Measurements from ENCODE around the gene PARP15.

PARP15 gene

DNA sequence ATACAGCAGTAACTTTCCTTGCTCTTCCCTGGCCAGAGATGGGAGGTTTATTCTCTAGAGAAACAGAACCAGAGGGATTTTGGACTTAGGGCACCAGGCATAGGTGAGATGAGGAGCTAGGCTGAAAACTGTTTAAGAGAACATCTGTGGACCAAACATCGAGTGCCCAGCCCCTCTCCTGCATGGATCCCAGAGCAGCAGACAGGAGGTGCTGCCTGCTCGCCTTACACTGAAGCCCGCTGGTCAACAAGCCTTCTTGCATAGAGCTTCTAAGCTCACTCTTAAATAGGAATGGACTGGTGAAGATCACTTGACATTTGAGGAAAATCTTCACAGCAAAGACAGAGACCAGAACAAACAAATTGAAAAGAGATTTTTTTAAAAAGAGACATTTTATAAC lies 41.2 kb downstream of the PARP15 start:
- no peak overlapping the region for H3K27ac ChIP-seq (ENCODE audit: low read depth, low read length)
- H3K4me3 ChIP-seq (ENCODE audit: low read depth, low read length): no peak overlapping the region
- peaks cover 12% of the 10 kb centered on the region for H3K4me1 ChIP-seq (ENCODE audit: control insufficient read depth, insufficient read depth, low read length)
- no peak overlapping the region for H3K9ac ChIP-seq (ENCODE audit: low read depth, low read length)
- H3K9me3 ChIP-seq (ENCODE audit: control insufficient read depth, insufficient read depth, low read length): no peaks in the 10 kb centered on the region
- no peaks in the 10 kb centered on the region for H3K27me3 ChIP-seq (ENCODE audit: control insufficient read depth, insufficient read depth, low read length)
- H3K36me3 ChIP-seq (ENCODE audit: control insufficient read depth, insufficient read depth, low read length): no peaks in the 10 kb centered on the region

DNA sequence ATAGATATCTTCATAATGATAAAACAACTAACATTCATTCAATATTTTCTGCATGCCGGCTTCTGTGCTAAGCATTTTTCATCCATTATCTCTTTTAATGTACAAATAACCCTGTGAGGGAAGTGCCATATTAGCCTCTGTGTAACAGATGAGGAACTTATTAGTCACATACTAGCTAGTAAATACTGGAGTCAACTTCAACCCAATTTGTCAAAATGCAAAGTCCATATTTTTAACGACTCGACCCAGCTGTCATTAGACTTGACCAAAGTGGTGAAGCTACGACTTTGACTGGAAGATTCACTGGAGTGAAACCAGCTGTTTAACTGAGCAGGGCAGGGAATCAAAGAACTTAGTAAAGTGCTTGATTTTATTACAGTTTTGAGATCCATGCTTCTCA lies 41.6 kb downstream of the PARP15 start:
- H3K4me1 ChIP-seq (ENCODE audit: control insufficient read depth, insufficient read depth, low read length): peaks cover 12% of the 10 kb centered on the region
- H3K4me3 ChIP-seq (ENCODE audit: low read depth, low read length): no peak overlapping the region
- no peaks in the 10 kb centered on the region for H3K27me3 ChIP-seq (ENCODE audit: control insufficient read depth, insufficient read depth, low read length)
- no peak overlapping the region for H3K27ac ChIP-seq (ENCODE audit: low read depth, low read length)
- no peaks in the 10 kb centered on the region for H3K36me3 ChIP-seq (ENCODE audit: control insufficient read depth, insufficient read depth, low read length)
- H3K9ac ChIP-seq (ENCODE audit: low read depth, low read length): no peak overlapping the region
- no peaks in the 10 kb centered on the region for H3K9me3 ChIP-seq (ENCODE audit: control insufficient read depth, insufficient read depth, low read length)

DNA sequence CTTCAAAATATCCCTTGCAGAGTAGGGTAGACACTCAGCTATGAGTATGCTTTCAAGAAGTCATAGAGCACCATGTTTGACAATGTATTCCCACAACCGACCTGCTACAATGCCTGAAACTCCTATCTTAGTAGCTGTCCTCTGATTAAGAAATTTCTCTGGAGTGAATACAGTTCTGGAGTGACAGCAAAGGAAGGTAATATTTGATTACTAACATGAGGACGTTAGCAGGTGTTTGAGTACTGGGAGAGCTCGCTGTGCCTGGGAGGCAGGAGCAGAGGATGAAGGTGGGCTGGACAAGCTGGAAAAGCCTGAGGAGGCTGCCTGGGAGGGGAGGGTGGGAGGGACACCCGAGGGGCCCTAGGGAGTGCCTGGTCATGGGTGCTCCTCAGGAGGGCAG lies 42.9 kb downstream of the PARP15 start:
- H3K36me3 ChIP-seq (ENCODE audit: control insufficient read depth, insufficient read depth, low read length): no peaks in the 10 kb centered on the region
- no peak overlapping the region for H3K9ac ChIP-seq (ENCODE audit: low read depth, low read length)
- H3K4me1 ChIP-seq (ENCODE audit: control insufficient read depth, insufficient read depth, low read length): peaks cover 8% of the 10 kb centered on the region
- H3K9me3 ChIP-seq (ENCODE audit: control insufficient read depth, insufficient read depth, low read length): no peaks in the 10 kb centered on the region
- no peak overlapping the region for H3K4me3 ChIP-seq (ENCODE audit: low read depth, low read length)
- no peak overlapping the region for H3K27ac ChIP-seq (ENCODE audit: low read depth, low read length)
- no peaks in the 10 kb centered on the region for H3K27me3 ChIP-seq (ENCODE audit: control insufficient read depth, insufficient read depth, low read length)

DNA sequence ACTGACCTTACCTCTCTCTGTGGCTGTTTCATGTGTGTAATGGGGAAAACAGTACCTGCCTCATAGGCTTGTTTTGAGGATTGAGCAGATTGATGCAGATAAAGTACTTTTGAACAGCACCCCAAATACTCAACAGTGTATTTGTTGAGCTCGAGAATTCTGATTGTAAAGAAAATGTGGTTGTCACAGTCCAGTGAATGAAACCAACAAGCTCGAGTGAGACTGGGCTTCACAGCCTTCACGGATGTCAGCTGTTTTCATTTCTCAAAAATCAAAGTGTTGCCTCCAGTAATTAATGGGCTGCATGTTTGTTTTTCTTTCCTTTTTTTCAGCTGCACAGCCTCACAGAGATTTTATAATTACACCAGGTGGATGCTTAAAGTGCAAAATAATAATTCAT lies 43.7 kb downstream of the PARP15 start:
- Histone ChIP-seq H3K9me3 (ENCODE audit: control insufficient read depth, insufficient read depth, low read length) (no peaks in the 10 kb centered on the region), H3K9ac (ENCODE audit: low read depth, low read length) (no peak overlapping the region), H3K4me3 (ENCODE audit: low read depth, low read length) (no peak overlapping the region), H3K36me3 (ENCODE audit: control insufficient read depth, insufficient read depth, low read length) (no peaks in the 10 kb centered on the region), H3K27me3 (ENCODE audit: control insufficient read depth, insufficient read depth, low read length) (no peaks in the 10 kb centered on the region), H3K27ac (ENCODE audit: low read depth, low read length) (no peak overlapping the region), H3K4me1 (ENCODE audit: control insufficient read depth, insufficient read depth, low read length) (peaks cover 4% of the 10 kb centered on the region; the same call in 1 of the 2 replicates)

DNA sequence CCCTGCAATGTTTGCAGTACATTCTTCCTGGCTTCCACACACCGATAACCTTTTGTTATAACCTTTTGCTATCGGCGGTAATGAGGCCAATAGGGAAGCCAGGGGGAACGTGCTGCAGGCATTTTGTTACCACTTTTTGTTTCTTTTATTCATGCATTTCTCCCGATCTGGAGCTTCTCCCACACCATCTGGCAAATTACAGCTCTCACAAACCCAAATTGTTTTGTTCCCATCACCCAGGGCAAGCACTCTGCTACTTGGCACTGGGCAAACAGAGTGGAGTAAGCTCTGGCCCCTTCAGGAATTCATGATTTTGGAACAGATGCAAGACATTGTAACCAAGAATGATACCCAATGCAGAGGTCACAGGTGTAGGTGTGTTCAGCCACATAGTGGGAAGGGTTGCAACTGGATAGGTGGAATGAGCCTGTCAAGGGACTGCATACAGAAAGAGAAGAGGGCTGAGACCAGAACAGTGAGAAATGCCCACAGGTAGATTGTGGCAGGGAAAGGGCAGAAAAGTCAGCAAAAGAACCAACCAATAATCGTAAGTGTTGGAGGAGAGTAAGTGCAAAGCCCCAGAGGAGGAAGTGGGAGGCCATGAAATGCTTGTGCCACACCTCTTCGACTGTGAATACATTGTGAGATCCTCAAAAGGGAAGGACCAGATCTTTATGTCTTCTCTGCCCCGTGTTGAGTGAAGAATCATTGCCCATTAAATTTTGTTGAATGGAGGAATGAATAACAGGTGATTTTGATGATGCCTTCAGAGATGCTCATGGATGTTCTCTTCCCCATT lies 45.8 kb downstream of the PARP15 start:
- no peak overlapping the region for H3K4me3 ChIP-seq (ENCODE audit: low read depth, low read length)
- peaks cover 4% of the 10 kb centered on the region; the same call in 1 of the 2 replicates for H3K4me1 ChIP-seq (ENCODE audit: control insufficient read depth, insufficient read depth, low read length)
- H3K9me3 ChIP-seq (ENCODE audit: control insufficient read depth, insufficient read depth, low read length): no peaks in the 10 kb centered on the region
- H3K27ac ChIP-seq (ENCODE audit: low read depth, low read length): no peak overlapping the region
- H3K9ac ChIP-seq (ENCODE audit: low read depth, low read length): no peak overlapping the region
- no peaks in the 10 kb centered on the region for H3K36me3 ChIP-seq (ENCODE audit: control insufficient read depth, insufficient read depth, low read length)
- no peaks in the 10 kb centered on the region for H3K27me3 ChIP-seq (ENCODE audit: control insufficient read depth, insufficient read depth, low read length)

DNA sequence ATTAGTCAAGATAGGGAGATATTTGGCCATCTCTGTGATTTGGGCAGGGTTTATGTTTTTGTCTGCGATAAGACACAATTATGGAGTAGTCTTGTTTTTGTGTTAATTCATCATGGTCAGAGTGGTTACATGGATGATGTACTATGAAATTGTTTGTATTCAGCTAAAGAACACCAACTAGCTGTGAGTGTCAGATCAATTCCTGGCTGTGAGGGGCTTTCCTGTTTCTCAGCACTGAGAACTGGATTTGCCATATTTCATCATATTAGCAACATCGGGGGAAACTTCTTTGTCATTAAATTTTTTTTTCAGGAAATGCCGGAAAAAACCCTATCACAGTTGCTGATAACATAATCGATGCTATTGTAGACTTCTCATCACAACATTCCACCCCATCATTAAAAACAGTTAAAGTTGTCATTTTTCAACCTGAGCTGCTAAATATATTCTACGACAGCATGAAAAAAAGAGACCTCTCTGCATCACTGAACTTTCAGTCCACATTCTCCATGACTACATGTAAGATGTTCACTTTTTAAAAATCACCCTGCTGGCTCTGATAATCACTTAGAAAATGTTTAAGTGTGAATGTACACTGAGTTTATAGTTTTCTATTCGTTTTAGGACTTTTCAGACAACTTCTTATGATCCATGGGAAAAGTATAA lies 49.2 kb downstream of the PARP15 start:
- Histone ChIP-seq H3K4me3 (ENCODE audit: low read depth, low read length) (no peak overlapping the region), H3K27ac (ENCODE audit: low read depth, low read length) (no peak overlapping the region), H3K9ac (ENCODE audit: low read depth, low read length) (no peak overlapping the region), H3K27me3 (ENCODE audit: control insufficient read depth, insufficient read depth, low read length) (no peaks in the 10 kb centered on the region), H3K4me1 (ENCODE audit: control insufficient read depth, insufficient read depth, low read length) (peaks cover 4% of the 10 kb centered on the region; the same call in 1 of the 2 replicates), H3K36me3 (ENCODE audit: control insufficient read depth, insufficient read depth, low read length) (no peaks in the 10 kb centered on the region), H3K9me3 (ENCODE audit: control insufficient read depth, insufficient read depth, low read length) (peaks cover 10% of the 10 kb centered on the region; the same call in 1 of the 2 replicates)

DNA sequence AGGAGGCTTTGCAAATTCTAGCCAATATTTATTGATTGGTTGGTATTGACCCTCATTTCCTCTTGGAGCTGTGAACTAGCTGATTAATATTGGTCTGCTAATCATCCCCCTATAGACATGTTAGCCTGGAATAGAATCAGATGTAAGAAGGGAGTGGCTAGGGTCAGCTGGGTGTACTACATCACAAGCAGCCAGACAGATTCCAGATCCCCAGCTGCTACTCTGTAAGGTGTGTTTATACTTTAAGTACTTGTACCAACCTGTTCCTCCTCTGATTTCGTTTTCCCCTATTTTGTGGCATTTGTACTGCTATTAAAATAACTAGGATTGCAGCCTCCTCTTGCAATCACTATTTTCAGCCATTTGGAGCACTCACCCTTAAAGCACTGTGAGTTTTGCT lies 49.9 kb downstream of the PARP15 start:
- H3K27me3 ChIP-seq (ENCODE audit: control insufficient read depth, insufficient read depth, low read length): no peaks in the 10 kb centered on the region
- H3K9ac ChIP-seq (ENCODE audit: low read depth, low read length): no peak overlapping the region
- H3K4me3 ChIP-seq (ENCODE audit: low read depth, low read length): no peak overlapping the region
- H3K36me3 ChIP-seq (ENCODE audit: control insufficient read depth, insufficient read depth, low read length): no peaks in the 10 kb centered on the region
- peaks cover 10% of the 10 kb centered on the region; the same call in 1 of the 2 replicates for H3K9me3 ChIP-seq (ENCODE audit: control insufficient read depth, insufficient read depth, low read length)
- H3K4me1 ChIP-seq (ENCODE audit: control insufficient read depth, insufficient read depth, low read length): peaks cover 2% of the 10 kb centered on the region; the same call in 1 of the 2 replicates
- H3K27ac ChIP-seq (ENCODE audit: low read depth, low read length): no peak overlapping the region

DNA sequence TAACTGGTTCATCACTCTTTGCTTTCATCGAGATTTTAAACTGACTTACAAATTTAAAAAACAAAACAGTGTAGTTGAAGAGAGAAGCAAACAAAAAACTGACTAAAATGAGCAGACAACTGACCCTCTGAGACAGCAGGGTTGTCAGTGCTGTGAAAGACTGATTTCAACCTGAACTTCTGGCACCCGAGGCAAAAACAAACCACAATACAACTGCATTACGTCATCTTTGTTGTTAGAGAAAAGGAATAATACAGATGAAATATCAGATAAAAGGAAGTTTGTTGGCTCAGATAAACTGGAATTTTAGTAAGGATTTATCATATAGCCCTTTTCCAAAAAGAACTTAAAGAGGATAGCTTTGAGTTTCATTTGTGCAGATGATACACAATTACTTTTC lies 51.1 kb downstream of the PARP15 start:
- H3K36me3 ChIP-seq (ENCODE audit: control insufficient read depth, insufficient read depth, low read length): no peaks in the 10 kb centered on the region

DNA sequence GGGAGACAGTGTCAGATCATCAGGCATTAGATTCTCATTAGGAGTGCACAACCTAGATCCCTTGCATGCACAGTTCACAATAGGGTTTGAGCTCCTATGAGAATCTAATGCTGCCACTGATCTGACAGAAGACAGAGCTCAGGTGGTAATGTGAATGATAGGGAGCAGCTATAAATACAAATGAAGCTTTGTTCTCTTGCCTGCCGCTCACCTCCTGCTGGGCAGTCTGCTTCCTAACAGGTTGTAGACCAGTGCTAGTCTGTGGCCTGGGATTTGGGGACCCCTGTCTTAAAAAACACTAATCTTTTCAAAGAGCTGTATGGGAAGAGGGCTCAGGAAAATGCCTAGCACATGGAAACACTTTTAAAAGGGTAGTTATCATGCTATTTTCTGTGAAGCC lies 52.3 kb downstream of the PARP15 start:
- Histone ChIP-seq H3K9me3 (ENCODE audit: control insufficient read depth, insufficient read depth, low read length) (peaks cover 10% of the 10 kb centered on the region; the same call in 1 of the 2 replicates), H3K27me3 (ENCODE audit: control insufficient read depth, insufficient read depth, low read length) (no peaks in the 10 kb centered on the region)

More for the DNA sequence above, 51.1 kb downstream of the PARP15 start:
- H3K27ac ChIP-seq (ENCODE audit: low read depth, low read length): no peak overlapping the region
- H3K4me3 ChIP-seq (ENCODE audit: low read depth, low read length): no peak overlapping the region
- peaks cover 10% of the 10 kb centered on the region; the same call in 1 of the 2 replicates for H3K9me3 ChIP-seq (ENCODE audit: control insufficient read depth, insufficient read depth, low read length)
- H3K27me3 ChIP-seq (ENCODE audit: control insufficient read depth, insufficient read depth, low read length): no peaks in the 10 kb centered on the region
- H3K9ac ChIP-seq (ENCODE audit: low read depth, low read length): no peak overlapping the region
- H3K4me1 ChIP-seq (ENCODE audit: control insufficient read depth, insufficient read depth, low read length): no peaks in the 10 kb centered on the region

DNA sequence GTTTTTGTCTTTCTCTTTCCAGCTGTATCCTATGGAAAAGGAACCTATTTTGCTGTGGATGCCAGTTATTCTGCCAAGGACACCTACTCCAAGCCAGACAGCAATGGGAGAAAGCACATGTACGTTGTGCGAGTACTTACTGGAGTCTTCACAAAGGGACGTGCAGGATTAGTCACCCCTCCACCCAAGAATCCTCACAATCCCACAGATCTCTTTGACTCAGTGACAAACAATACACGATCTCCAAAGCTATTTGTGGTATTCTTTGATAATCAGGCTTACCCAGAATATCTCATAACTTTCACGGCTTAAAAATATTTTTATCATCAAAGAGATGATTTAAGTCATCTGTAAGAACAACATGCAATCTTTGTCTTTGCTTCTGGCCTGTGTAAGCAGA lies 58.3 kb downstream of the PARP15 start:
- Histone ChIP-seq H3K9me3 (ENCODE audit: control insufficient read depth, insufficient read depth, low read length) (no peaks in the 10 kb centered on the region), H3K27ac (ENCODE audit: low read depth, low read length) (no peak overlapping the region), H3K4me3 (ENCODE audit: low read depth, low read length) (no peak overlapping the region)

More for the DNA sequence above, 52.3 kb downstream of the PARP15 start:
- Histone ChIP-seq H3K36me3 (ENCODE audit: control insufficient read depth, insufficient read depth, low read length) (no peaks in the 10 kb centered on the region), H3K4me3 (ENCODE audit: low read depth, low read length) (no peak overlapping the region), H3K4me1 (ENCODE audit: control insufficient read depth, insufficient read depth, low read length) (no peaks in the 10 kb centered on the region), H3K9ac (ENCODE audit: low read depth, low read length) (no peak overlapping the region), H3K27ac (ENCODE audit: low read depth, low read length) (no peak overlapping the region)

DNA sequence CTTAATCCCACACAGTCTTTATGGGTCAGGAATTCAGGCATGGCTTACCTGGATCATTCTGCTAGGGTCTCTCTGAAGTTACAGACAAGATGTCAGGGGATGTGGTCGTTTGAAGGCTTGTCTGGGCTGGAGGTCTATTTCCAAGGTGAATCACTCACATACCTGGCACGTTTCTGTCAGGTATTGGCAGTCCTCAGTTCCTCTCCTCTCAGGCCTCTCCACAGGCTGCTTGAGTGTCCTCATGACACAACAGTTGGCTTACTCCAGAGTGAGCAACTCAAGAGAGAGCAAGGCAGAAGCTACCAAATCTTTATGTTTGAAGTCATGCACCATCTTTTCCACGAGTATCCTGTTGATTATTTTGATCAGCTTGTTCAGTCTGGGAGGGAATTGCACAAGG lies 59.2 kb downstream of the PARP15 start:
- Histone ChIP-seq H3K4me1 (ENCODE audit: control insufficient read depth, insufficient read depth, low read length) (no peaks in the 10 kb centered on the region), H3K9me3 (ENCODE audit: control insufficient read depth, insufficient read depth, low read length) (no peaks in the 10 kb centered on the region), H3K4me3 (ENCODE audit: low read depth, low read length) (no peak overlapping the region), H3K9ac (ENCODE audit: low read depth, low read length) (no peak overlapping the region), H3K36me3 (ENCODE audit: control insufficient read depth, insufficient read depth, low read length) (no peaks in the 10 kb centered on the region), H3K27me3 (ENCODE audit: control insufficient read depth, insufficient read depth, low read length) (no peaks in the 10 kb centered on the region), H3K27ac (ENCODE audit: low read depth, low read length) (no peak overlapping the region)

More for the DNA sequence above, 58.3 kb downstream of the PARP15 start:
- Histone ChIP-seq H3K9ac (ENCODE audit: low read depth, low read length) (no peak overlapping the region), H3K4me1 (ENCODE audit: control insufficient read depth, insufficient read depth, low read length) (no peaks in the 10 kb centered on the region), H3K27me3 (ENCODE audit: control insufficient read depth, insufficient read depth, low read length) (no peaks in the 10 kb centered on the region), H3K36me3 (ENCODE audit: control insufficient read depth, insufficient read depth, low read length) (no peaks in the 10 kb centered on the region)
